Stimulated activated naive CD8-positive, alpha-beta T cell treated with anti-CD3 and anti-CD28 coated beads, Interleukin-15, Interleukin-2, amounts not matched to agents 100 U/mL and 50 U/mL, for 24 hours (primary cell): ENCODE data around the gene FBXW10B.
A peak's percentile ranks its signal among the peaks of the same experiment; 100 is the strongest.
"Not testable (repeated sequence)": the region's sequence is repeated elsewhere in the genome, so short reads cannot be mapped to it uniquely, and the experiment has no call there.

Source experiments
- ATAC-seq: fragments of 150-1000 bp; cut with Tn5 transposase; one replicate; pipeline ENCODE4 v1.10.0; 2021
- DNase-seq: peaks from one replicate; pipeline ENCODE4 v3.0.0; 2021

Gene FBXW10B, protein sequence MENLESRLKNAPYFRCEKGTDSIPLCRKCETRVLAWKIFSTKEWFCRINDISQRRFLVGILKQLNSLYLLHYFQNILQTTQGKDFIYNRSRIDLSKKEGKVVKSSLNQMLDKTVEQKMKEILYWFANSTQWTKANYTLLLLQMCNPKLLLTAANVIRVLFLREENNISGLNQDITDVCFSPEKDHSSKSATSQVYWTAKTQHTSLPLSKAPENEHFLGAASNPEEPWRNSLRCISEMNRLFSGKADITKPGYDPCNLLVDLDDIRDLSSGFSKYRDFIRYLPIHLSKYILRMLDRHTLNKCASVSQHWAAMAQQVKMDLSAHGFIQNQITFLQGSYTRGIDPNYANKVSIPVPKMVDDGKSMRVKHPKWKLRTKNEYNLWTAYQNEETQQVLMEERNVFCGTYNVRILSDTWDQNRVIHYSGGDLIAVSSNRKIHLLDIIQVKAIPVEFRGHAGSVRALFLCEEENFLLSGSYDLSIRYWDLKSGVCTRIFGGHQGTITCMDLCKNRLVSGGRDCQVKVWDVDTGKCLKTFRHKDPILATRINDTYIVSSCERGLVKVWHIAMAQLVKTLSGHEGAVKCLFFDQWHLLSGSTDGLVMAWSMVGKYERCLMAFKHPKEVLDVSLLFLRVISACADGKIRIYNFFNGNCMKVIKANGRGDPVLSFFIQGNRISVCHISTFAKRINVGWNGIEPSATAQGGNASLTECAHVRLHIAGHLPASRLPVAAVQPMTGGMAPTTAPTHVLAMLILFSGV

DNA sequence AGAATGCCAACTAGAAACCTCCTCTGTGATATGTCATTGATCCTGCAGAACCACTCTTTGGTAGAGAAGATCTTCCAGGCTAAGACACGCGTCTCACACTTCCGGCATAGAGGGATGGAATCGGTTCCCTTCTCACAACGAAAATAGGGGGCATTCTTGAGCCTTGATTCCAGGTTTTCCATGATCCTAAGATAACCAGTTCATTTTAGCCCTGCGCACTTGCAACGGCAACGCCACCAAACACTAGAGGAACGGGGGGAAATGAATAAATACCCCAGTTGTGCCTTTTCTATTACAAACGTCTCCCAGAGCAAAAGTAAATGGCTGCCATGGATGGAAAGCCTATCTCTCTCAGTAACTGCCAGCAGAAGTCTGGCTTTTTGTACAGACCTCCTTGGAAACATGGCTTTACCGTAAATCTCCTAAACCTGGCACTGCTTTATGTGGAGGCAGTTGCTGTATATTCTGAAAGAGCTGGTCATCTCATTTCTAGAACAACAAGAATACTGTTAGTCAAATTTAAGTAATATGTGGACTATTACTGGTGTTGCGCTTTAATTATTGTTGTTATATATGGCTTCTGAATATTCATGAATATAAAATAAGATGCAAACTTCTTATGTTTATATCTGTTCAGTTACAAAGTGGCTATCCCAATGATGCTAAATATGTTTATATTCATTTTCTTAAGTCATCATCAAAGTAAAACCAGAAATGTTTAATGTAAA is at the start of gene FBXW10B:
Gene FBXW10B, minus strand, starts transcription at position 374 of the 728 bp plus-strand sequence. Its CDS starts 192 bp downstream, at position 182.
- DNase-seq, ATAC-seq: not testable (repeated sequence)

DNA sequence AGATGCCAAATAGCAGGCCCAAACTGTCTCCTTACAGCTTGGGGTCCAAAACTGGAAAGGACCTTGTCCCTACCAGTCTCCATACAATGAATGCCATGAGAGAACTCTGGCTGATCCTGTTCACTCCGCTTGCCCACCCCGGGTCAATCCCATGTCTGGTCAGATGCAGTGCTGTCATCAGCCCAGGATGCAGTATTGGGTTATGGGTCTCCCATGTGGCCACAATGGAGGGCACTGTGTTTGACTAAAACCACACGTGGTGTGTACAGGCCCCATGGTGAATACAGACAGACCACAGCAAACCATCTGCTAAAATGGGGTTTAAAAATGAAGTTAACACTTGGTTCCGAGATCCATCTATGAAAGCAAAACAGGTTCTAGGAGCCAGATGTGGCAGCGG is 44.2 kb upstream of the FBXW10B start:
- no peak for DNase-seq

DNA sequence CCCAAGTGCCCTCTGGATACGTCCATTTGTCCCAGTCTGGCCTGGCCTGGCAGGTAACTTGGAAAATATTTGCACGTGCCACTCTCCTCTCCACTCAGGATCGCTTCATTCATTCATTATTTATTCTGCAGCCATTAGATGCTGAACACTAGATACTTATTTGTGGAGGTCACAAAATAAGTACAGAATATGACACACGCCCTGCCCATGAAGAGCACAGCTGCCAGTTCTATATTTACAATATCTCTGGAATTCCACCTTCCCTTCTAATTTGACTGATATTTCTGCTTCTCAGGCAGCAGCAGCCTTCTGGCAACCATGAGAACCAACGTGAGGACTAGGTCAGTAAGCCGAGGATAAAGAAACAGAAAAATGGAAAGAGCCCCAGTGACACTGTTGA is 43.7 kb upstream of the FBXW10B start:
- ATAC-seq (no peak), DNase-seq (no peak)

More for the DNA sequence above, 44.2 kb upstream of the FBXW10B start:
- ATAC-seq = no peak

DNA sequence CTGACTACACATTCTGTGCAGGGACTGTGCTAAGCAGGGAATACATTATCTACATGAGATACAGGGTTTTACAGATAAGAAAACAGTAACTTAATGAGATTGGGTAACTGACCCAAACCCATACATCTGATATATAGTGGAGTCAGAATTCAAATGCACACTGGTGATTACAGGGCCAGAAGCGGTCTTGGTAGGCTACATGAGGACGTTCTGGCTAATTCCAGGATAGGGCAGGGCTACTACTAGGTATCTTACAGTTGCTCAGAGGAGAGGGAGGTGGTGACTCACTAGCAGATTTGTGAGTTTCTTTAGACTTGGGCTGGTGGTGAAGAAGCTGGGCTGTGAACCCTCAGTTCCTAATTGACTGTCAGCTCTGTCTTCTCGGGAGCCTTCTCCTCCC is 43.2 kb upstream of the FBXW10B start:
- ATAC-seq (no peak), DNase-seq (no peak)

DNA sequence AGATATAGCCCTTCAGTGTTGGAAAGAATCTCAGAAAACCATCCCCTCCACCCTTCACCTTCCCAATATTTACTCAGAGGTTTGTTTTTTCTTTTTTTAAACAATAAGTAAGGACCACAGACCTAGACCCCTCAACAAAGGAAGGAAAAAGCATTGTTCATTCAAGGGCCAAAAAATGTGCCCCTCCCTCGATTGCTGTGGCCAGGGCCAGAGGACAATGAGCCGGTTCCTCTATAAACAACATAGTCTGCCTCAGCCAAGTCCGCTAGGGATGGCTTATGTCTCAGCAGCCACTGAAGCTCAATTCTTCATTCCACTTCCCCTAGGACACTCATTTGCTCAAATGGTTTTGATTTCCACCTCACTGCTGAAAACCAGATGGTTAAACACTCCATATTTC is 40.6 kb upstream of the FBXW10B start:
- ATAC-seq = no peak

DNA sequence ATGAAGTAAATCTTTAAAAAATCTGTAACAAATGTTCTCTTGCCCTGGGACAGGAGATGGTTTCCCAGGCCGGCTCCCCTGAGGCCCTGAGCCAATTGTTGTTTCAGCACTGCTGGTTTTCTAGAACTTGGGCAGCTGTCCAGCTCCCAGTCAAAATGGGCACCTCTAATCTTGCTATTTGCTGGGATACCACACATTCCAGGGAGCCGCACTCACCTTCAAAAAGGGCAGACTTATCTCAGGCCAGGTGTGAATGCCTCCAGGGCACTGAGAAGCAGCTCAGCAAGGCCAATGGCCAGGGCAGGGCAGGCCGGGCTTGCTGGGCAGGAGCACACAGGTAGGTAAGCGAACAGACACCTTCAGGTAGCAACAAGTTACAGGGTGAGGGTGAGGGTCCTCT is 40.2 kb upstream of the FBXW10B start:
- ATAC-seq = no peak
- no peak for DNase-seq

More for the DNA sequence above, 40.6 kb upstream of the FBXW10B start:
- DNase-seq = no peak

DNA sequence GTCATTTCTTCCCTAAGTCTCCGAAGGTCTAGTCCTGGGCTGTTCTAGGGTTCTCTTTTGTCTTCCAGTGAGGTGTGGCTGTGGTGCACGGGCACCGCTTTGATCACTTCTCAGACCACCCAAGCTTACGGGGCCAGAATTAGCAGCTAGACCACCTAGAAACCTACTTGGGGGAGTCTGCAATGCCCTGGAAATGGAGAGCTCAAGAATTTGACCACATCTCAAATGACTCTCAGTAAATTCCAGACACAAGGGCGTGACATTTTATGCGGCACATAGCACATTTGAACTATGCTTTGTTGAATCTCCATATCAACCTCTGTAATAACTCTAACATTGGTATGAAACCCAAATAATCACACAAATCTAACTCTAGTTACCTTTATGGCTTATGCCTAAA is 39.7 kb upstream of the FBXW10B start:
- no peak for ATAC-seq
- no peak for DNase-seq

DNA sequence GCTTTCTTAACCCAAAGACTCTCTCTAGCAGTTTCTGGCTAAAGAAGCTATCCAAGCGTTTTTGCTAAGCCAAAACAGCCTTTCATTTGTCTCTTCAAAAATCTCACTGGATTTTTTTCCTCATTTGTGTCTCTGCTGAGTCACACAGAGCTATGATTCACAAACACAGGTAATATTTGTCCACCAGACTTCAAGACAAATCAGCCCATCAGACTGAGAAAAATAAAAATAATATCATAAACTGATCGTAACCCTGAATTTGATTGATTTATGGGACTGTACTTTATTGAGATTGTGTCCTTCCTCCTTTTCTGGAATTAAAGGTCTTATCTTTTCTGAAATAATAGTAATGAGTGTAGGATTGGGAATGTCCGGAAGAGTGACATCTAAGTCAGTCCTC is 38.8 kb upstream of the FBXW10B start:
- ATAC-seq = no peak
- DNase-seq = no peak

DNA sequence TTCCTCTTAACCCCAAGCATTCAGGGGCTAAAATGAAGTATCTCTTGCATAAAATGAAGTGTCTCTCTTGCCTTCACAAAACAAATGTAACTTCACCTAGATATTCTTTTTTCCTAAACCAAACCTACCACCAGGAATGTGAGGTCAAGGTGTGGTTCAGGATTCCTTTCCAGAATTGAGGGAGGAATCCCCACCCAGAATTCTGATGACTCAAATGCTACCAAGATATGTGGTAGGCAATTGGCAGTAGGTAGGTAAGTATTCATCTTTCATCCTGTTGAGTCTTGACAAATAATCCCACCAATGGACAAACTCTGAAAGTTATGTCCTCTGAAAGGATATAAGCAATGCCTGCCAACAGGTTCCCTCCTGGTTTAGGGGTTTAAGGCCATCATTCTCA is 38.4 kb upstream of the FBXW10B start:
- DNase-seq = no peak

DNA sequence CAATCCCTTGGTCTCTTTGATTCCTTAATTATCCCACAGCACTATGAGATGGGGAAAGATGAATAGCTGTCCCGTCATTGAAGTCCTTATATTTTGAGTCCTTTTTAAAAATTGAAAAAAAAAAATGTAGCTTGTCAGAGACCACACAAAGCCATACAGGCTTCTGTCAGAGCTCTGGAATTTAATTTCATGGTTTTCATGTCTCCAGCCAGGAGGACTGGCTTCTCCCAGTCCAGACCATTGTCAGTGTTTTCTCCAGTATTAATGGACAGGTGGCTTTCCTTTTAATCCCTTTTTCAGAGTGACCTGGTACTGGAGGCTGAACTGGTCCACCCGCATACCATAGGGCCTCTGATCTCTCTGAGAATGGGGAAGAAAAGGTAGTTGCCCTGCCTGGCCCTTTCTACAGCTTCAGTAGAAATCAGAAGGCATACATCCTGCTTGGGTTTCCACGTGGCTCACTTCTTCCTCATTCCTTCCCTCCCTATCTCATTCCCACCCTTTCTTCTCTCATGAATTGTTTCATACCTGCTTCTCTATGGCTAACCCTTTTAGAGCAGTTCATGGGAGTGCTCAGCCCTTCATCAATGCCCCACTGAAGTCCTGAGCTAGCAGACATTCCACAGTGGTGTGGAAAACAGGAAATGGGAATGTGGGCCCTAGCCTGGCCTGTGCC is 35.5 kb upstream of the FBXW10B start:
- ATAC-seq (no peak), DNase-seq (no peak)

More for the DNA sequence above, 38.4 kb upstream of the FBXW10B start:
- ATAC-seq = no peak

DNA sequence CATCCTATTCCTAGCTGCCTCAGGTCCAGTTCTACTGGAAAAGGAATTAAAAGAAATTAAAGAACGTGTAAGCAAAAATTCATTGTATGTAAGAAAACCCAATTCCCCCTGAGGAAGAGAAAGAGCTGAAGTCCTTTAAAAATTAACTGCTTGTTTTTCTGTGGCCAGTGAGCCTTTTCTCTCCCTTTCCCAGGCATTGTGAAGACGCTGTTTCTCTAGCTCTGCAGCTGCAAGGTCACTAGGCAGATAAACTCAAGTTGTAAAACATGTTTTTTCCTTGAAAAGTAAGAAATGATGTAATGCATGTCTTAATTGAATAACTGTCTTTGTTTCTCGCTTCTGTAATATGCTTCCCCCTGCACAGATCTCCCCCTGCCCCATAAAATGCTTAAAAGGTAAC is 34.9 kb upstream of the FBXW10B start:
- ATAC-seq, DNase-seq: not testable (repeated sequence)

DNA sequence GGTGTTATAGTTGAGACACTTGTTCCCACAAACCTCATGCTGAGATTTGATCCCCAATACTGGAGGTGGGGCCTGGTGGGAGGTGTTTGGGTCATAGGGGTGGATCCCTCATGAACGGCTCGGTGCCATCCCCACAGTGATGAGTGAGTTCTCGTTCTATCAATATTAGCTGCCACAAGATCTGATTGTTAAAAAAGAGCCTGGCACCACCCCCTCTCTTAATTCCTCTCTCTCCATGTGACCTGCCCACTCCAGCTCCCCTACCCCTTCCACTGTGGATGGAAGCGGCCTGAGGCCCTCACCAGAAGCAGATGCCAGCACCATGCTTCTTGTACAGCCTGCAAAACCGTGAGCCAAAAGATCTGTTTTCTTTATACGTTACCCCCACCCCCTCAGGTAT is 33.5 kb upstream of the FBXW10B start:
- DNase-seq (no peak), ATAC-seq (no peak)

DNA sequence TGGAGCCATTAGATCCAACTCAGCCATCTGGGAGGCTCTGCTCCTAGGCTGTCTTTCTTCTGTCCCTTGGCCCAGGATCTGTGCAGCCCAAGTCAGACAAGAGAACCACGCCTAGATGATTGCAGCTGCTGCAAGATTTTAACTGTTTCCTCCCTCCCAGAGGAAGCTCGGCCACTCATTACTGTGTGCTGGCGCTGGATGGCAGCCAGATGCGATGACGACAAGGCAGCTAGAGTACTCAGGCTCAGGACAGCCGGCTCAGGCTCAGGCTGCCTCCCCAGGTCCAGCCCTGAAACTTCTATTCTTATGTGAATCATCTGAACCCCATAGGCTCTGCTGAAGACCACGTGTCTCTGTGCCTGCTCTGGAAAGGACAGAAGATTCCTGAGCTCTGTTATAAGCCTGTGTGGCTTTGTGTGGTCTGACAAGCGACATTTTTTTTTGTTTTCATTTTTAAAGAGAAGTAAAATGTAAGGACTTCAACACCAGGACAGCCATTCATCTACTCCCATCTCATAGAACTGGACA is 32.1 kb upstream of the FBXW10B start:
- DNase-seq (no peak), ATAC-seq (peak; percentile 55)

DNA sequence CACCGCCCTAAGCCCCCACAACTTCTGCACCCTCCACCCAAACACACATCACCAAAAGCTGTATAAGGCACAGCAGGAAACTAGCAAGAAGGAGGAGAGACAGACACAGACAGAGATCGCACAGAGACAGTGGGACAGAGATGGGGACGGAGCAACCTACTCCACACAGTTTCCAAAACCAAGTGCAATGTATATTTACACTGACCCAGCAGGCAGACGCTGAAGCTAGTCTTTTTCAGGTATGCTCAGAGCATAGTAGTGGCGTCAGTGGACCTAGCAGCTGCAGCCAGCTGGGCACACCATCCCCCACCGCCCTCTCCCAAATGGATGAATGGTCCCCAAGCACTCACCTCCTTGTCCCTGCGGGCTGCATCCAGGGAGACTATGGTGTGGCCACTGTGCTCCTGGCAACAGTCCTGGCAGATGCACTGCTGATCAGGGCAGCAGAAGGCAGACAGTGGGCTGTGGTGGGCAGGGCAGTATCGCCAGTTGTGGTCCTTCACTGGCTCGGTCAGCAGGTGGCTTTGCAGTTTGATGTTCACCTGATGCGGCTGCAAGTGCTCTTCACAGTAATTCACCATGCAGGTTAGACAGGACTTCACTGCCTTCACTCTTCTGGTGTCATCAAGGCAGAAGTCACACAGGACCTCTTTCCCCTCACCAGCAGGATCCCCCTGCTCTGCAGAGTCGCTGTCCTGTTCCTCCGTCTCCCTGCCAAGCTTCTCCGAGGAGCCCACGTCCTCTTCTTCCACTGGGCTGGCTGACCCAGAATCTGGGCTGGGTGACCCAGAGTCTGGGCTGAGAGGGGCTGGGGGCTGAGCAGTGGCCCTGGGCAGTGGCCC is 31.5 kb upstream of the FBXW10B start:
- no peak for ATAC-seq
- no peak for DNase-seq

DNA sequence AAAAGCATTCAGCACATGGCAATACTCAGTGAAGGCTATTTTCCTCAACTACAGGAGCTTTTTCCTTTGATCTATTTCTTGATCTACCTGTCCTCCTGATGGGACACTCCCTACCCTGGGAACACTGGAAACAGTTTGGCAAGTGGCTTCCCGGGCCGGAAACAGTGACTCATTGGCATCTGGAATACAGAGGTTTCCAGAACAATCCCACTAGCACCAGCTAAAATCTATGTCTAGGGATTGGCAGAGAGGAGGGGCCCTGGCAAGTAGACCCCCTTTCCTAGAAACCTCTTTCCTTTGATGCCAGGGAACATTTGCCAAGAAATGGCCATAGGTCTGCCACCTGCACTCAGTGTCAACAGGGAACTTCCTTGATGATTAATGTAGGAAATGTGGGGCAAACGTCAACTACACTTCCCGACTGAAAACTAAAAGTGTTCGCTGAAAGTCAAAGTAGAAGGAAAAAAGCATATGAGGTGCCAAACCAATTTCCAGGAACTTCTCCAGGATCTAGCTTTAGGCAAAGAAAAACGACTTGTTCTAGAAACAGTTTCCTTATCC is 30.4 kb upstream of the FBXW10B start:
- ATAC-seq (no peak), DNase-seq (no peak)

DNA sequence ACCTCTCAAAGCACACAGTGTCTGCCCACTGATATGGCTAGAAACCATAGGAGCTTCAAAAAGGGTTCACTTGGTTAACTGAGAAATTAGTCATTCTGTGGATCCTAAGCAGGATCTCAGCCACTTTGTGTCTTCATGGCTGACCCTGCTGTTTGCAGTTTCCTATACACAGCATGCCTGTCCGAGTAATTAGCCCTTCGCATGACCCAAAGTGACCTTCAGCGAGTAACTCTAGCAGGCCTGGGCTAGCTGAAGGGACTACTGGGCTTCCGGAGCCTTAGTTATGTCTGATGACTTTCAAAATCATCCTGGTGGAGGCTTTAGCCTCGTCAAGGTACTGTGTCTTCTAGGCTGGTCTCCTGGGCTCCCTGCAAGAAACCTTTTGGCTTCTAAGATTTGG is 28.9 kb upstream of the FBXW10B start:
- DNase-seq (no peak), ATAC-seq (no peak)

DNA sequence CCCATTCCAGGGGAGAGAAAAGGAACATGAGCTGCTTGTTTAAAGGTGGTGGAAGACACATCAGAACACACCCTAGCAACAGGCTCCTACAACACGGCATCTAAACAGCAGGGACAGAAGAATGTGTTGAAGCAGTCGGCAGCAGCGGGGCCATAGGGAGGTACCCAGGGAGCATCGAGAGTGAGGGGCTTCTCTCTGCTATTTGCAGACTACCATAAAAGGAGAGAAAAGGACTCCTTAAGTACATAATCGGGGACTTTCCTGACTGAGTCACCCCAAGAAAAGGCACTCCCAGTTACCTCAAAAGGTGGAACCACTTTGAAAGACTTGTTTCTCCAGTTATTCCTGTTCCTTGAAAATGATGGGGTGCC is 26.4 kb upstream of the FBXW10B start:
- ATAC-seq, DNase-seq: not testable (repeated sequence)

DNA sequence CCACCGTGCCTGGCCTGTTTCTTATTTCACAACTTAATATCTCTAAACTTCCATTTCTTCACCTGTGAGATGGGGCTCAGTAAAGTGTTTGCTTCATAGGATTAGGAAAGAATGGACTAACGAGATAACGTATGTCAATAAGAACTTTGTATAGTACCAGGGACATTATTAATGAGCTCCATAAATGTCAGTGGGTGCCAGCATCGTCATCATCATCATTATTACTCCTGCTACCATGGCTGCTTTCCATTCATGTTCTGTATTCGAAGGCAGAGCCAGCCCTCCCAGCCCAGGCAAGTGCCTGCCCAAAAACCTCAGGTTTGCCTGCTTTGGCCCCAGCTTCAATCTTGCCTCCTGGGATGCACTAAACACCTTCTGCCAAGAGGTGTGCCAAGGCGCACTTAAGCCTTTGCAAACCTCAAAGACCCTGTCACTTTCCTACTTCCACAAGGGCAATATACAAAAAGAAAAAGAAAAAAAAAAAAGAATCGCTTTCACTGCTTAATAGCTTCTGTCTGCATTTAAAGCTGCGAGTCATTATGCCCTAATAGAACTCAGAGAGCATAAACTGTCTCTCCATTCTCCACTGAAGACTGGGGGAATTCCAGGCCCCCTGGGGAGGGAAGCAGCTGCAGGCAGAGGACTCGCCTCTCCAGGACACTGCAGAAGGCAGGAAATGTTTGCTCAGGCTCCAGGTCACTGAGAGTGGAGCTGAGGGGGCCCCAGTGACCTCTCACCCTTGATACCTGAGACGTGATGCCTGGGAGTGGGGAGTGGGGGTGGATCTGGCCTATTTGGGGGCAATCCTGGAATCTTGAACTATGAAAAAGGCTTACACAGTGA is 25.8 kb upstream of the FBXW10B start:
- not testable (repeated sequence) for ATAC-seq, DNase-seq

DNA sequence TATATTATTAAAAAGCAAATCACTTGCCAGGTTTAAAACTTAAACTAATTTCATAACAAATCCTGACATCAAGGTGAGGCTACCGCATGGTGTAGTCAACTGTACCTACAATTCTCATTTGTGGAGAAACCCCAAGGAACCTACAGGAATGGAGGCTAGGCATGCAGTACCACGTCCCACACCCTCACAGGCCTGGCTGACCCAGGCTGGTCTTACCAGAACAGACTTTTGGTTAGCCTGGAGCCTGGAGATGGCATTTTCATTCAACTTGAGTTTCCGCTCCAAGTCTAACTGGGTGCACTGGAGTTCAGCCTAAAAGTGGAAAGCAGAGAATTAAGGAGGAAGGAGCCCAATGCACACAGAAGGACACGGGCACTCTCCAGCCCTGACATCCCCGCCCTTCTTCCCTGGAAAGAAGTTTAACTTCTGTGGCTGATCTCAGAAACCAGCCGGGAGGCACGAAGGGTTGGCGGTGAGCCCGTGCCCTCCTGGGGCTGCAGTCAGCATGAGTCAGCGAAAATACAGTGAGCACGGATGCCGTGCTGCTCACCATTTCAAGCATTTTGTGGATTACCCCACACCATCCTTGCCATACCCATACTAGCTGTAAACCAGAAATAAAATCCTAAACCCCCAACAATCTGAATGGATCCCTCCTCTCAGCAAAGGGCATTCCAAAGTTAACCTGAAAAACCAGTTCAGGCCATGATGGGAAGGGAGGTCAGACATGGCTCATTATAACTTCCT is 23.2 kb upstream of the FBXW10B start:
- DNase-seq, ATAC-seq: not testable (repeated sequence)
